ENCODE data around the gene TRNAU1AP. TPM values are rescaled to one million over a fixed set of nuclear protein-coding genes. Genes with fewer than 3 reads are reported as not detected.
"Not testable (repeated sequence)": the region's sequence is repeated elsewhere in the genome, so short reads cannot be mapped to it uniquely, and the experiment has no call there.

TRNAU1AP gene
- total RNA-seq, 1 experiment from 2014 or later: 22.6 TPM

- in situ Hi-C loops (cut with HindIII; ENCODE audit: low pct_unique_long_range_greater_than_20kb, low sequenced_read_pairs): no loop called here
- DNase-seq (ENCODE audit: low read depth, low spot score): no peak
These were observed 8.0 kb downstream of the TRNAU1AP start for GRCh38 chr1:28560886-28561285.

DNA sequence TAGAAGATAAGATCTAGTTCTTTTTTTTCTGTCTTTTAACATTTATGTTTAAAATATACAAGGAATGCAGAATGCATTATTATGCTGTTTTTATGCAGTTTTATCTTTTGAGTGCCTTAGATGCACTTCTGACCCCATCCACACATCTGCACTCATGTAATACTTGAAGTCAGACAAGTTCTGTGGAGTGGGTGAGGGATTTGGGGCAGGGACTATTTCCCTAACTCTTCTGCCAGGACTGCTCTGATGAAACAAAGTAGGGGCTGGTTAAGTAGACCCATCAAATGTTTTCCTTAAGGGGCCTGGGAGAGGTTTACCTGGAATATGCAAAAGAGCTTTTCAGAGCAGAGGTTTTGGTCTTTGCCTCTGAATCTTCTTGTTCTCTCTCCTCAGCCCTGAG lies 11.4 kb downstream of the TRNAU1AP start:
- in situ Hi-C loops (cut with HindIII; ENCODE audit: low pct_unique_long_range_greater_than_20kb, low sequenced_read_pairs): no loop called here
- DNase-seq (ENCODE audit: low read depth, low spot score): no peak

- in situ Hi-C loops (cut with HindIII; ENCODE audit: low pct_unique_long_range_greater_than_20kb, low sequenced_read_pairs): no loop called here
These were observed 12.2 kb downstream of the TRNAU1AP start for GRCh38 chr1:28565040-28565439.

DNA sequence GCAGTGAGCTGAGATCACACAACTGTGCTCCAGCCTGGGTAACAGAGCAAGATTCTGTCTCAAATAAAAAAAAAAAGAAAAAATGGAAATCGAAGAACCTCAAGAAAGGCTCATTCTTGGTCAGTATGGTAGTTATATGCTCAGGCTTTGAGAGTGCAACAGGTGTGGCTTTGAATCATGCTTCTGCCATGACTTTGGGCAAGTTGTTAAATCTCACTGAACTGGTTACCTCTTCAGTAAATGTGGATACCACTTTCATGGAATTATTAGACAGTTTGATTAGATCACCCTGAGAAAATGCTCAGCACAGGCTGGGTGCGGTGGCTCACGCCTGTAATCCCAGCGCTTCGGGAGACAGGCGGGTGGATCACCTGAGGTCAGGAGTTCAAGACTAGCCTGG lies 12.8 kb downstream of the TRNAU1AP start:
- in situ Hi-C loops (cut with HindIII; ENCODE audit: low pct_unique_long_range_greater_than_20kb, low sequenced_read_pairs): no loop called here
- no peak for DNase-seq (ENCODE audit: low read depth, low spot score)

More at GRCh38 chr1:28565040-28565439, 12.2 kb downstream of the TRNAU1AP start:
- DNase-seq (ENCODE audit: low read depth, low spot score): no peak

DNA sequence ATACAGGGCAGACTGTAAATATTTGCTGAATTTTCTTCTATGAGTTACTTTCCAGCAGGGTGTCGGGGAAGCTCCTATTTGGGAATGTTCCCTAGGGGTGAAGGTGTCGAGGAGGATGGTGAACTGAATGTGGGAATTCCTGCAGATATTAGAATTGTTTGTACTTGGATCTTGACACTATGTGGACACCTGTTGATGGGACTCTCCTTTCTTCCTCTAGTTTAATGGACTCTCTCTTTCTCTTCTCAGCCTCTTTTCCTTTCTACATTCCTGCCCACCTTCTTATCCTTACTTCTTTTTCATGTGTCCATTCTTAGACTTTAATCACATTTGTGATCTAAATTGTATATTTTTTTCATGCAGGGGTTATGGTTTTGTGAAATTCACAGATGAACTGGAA lies 14.0 kb downstream of the TRNAU1AP start:
- DNase-seq (ENCODE audit: low read depth, low spot score): no peak
- in situ Hi-C loops (cut with HindIII; ENCODE audit: low pct_unique_long_range_greater_than_20kb, low sequenced_read_pairs): no loop called here

GRCh38 chr1:28571911-28572310 lies 19.0 kb downstream of the TRNAU1AP start:
- in situ Hi-C loops (cut with HindIII; ENCODE audit: low pct_unique_long_range_greater_than_20kb, low sequenced_read_pairs): no loop called here
- DNase-seq (ENCODE audit: low read depth, low spot score): no peak

- in situ Hi-C loops (cut with HindIII; ENCODE audit: low pct_unique_long_range_greater_than_20kb, low sequenced_read_pairs); DNase-seq (ENCODE audit: low read depth, low spot score): not testable (repeated sequence)
These were observed 20.0 kb downstream of the TRNAU1AP start for GRCh38 chr1:28572891-28573290.

- in situ Hi-C loops (cut with HindIII; ENCODE audit: low pct_unique_long_range_greater_than_20kb, low sequenced_read_pairs): no loop called here
- no peak for DNase-seq (ENCODE audit: low read depth, low spot score)
These were observed 20.7 kb downstream of the TRNAU1AP start for GRCh38 chr1:28573564-28573963.

DNA sequence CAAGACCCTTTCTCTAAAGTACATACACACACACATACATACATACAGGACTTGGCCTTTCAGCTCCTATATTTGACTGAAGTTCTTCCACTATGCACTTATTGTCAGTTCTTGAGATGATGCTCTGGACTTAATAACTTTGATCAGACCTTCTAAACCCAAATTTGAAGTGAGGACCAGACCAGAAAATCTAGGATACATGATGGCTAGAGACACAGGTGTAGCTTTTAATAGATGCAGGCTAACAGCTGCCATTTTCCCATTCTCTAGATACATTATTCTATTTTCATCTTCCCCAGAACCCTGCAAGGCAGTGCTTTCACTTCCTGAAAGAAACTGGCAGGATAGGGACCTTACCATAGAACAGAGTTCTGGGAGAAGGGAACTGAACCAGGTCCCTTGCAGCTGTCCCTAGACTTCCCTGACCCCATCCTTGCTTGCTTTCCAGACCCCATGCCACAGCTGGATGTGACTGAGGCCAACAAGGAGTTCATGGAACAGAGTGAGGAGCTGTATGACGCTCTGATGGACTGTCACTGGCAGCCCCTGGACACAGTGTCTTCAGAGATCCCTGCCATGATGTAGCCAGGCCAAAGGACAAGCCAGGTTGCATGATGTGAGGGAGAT lies 24.3 kb downstream of the TRNAU1AP start:
- in situ Hi-C loops (cut with HindIII; ENCODE audit: low pct_unique_long_range_greater_than_20kb, low sequenced_read_pairs): no loop called here
- peak; percentile 10 for DNase-seq (ENCODE audit: low read depth, low spot score)

- peak; percentile 37 for DNase-seq (ENCODE audit: low read depth, low spot score)
- in situ Hi-C loops (cut with HindIII; ENCODE audit: low pct_unique_long_range_greater_than_20kb, low sequenced_read_pairs): no loop called here
These were observed 25.1 kb downstream of the TRNAU1AP start for GRCh38 chr1:28577738-28578536.

DNA sequence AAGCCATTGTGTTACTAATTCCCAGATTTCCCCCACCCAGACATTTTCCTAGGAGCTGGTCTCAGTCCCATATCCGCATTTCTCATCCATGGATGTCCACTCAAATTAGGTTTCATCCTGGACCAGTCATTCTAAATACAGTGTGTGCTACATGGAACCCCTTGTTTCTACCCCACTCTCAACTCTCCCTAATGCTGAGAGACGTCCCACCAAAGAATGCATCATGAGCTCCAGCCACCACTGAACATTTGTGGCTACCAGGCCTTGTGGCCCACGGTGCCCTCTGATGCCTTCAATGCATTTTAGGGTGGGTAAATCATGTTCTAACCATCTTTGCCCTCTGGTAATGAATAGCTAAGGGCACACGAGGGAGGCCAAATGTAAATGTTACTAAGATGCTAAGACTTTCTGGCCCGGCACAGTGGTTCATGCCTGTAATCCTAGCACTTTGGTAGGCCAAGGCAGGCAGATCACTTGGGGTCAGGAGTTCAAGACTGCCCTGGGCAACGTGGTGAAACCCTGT lies 25.9 kb downstream of the TRNAU1AP start:
- in situ Hi-C loops (cut with HindIII; ENCODE audit: low pct_unique_long_range_greater_than_20kb, low sequenced_read_pairs): no loop called here
- DNase-seq (ENCODE audit: low read depth, low spot score): no peak

- no peak for DNase-seq (ENCODE audit: low read depth, low spot score)
- in situ Hi-C loops (cut with HindIII; ENCODE audit: low pct_unique_long_range_greater_than_20kb, low sequenced_read_pairs): no loop called here
These were observed 26.5 kb downstream of the TRNAU1AP start for GRCh38 chr1:28579401-28579800.

GRCh38 chr1:28580722-28581530 lies 28.0 kb downstream of the TRNAU1AP start:
- DNase-seq (ENCODE audit: low read depth, low spot score): peak; percentile 26
- in situ Hi-C loops (cut with HindIII; ENCODE audit: low pct_unique_long_range_greater_than_20kb, low sequenced_read_pairs): no loop called here

- in situ Hi-C loops (cut with HindIII; ENCODE audit: low pct_unique_long_range_greater_than_20kb, low sequenced_read_pairs): no loop called here
- DNase-seq (ENCODE audit: low read depth, low spot score): peak; percentile 94
These were observed 28.8 kb downstream of the TRNAU1AP start for GRCh38 chr1:28581531-28582247.

GRCh38 chr1:28582248-28582615 lies 29.3 kb downstream of the TRNAU1AP start:
- in situ Hi-C loops (cut with HindIII; ENCODE audit: low pct_unique_long_range_greater_than_20kb, low sequenced_read_pairs): no loop called here
- peak; percentile 32 for DNase-seq (ENCODE audit: low read depth, low spot score)

- in situ Hi-C loops (cut with HindIII; ENCODE audit: low pct_unique_long_range_greater_than_20kb, low sequenced_read_pairs); DNase-seq (ENCODE audit: low read depth, low spot score): not testable (repeated sequence)
These were observed 33.9 kb downstream of the TRNAU1AP start for GRCh38 chr1:28586585-28587391.

Data from SK-MEL-5 (cell line).